Left forelimb (tissue), 1 donor: ENCODE data around the gene XXYLT1.
"Not testable (repeated sequence)": the region's sequence is repeated elsewhere in the genome, so short reads cannot be mapped to it uniquely, and the experiment has no call there.

ENCODE experiments used
- DNase-seq: peaks from one replicate; pipeline ENCODE4 v3.0.0-alpha.2; 2018; ENCODE audit warnings: low spot score

The XXYLT1 gene

GRCh38 chr3:195042743-195043606, 228.0 kb downstream of the XXYLT1 start:
- peak; percentile 34 for DNase-seq

DNA sequence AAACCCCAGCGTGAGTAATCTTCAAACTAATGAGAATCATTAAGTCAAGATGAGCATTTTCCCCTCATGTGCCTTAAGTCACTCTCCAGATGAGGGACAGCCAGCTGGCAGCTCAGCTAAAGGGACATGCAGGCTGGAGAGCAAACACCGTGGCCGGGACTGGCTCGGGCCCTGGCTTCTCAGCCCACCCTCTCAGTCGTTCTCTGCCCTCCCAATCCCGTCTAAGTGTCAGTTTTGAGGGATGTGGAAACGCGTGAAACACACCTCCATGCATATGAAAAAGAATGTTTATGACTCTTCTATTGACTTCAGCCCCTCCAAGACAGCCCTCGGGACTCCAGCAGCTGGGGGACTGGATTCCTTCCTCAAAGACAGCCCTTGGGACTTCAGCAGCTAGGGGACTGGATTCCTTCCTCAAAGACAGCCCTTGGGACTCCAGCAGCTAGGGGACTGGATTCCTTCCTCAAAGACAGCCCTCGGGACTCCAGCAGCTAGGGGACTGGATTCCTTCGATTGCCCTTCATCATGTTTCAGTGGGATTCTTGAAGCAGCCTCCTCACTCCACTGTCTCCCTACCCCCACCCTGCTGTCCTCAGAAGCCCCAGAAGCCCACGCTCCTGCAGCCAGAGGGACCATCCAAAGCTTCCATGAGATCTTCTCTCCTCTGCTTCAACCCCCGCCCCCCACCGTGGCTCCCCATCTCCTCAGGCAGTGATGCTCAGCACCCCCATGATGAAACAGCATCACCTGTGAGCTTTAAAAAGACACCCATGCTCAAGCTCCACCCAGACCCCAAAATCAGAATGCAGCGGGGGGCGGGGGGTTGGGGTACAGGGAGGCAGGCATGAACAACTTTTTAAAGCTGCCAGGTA, 228.9 kb downstream of the XXYLT1 start:
- peak; percentile 55 for DNase-seq

GRCh38 chr3:195040773-195041520, 230.0 kb downstream of the XXYLT1 start:
- DNase-seq = peak; percentile 48

DNA sequence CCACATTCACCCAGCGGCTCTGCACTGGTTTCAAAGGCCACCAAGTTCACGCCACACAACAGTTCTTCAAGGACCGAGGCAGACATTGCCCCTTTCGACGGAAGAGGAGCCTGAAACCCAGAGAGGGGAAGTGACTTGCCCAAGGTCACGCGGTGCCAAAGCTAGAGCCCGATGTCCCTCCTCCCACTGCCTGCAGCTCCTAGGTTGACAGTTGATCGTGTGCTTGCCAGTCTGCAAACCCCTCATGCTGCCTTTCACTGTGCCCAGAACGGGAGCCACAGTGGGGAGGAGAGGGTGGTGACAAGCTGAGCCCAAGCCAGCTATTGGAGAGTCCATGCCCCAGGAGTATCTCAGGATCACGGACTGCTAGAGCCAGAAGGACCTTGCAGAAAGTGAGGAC, 230.9 kb downstream of the XXYLT1 start:
- peak; percentile 57 for DNase-seq

- peak; percentile 23 for DNase-seq
These were observed 231.6 kb downstream of the XXYLT1 start for GRCh38 chr3:195039180-195039843.

DNA sequence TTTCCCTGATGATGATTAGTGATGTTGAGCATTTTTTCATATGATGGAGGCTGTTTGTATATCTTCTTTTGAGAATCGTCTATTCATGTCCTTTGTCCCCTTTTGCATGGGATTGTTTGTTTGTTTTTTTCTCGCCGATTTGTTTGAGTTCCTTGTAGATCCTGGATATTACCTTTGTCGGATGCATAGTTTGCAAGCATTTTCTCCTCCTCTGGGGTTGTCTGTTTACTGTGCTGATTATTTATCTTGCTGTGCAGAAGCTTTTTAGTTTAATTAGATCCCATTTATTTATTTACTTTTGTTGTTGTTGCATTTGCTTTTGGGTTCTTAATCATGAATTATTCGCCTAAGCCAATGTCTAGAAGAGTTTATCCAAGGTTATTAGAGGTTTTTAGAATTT, 232.8 kb downstream of the XXYLT1 start:
- DNase-seq = no peak

DNA sequence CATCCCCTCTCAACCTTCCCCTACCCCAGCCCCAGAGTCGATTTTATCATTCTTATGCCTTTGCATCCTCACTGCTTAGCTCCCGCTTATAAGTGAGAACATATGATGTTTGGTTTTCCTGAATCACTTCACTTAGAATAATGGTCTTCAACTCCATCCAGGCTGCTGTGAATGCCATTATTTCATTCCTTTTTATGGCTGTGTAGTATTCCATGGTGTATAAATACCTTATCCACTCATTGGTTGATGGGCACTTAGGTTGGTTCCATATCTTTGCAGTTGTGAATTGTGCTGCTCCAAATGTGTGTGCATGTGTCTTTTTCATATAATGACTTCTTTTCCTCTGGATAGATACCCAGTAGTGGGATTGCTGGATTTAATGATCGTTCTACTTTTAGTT, 233.4 kb downstream of the XXYLT1 start:
- DNase-seq = not testable (repeated sequence)

DNA sequence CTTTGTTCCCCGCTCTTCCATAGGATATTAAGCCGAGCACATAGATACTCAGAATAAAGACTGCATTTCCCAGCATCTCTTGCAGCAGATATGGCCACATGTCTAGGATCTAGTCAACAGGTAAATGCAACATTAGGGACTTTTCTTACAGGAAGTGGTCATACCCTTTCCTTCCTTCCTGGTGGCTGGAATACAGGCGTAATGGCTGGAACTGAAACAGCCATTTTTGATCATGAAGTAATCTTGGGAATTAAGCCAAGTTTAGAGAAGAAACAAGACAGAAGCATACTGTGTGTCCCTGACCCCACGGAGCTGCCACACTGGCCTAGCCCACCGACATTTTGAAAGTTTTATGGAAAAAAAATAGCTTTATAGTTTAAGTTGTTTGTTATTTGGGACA, 234.0 kb downstream of the XXYLT1 start:
- no peak for DNase-seq

GRCh38 chr3:195036574-195036973, 234.4 kb downstream of the XXYLT1 start:
- peak; percentile 53 for DNase-seq

DNA sequence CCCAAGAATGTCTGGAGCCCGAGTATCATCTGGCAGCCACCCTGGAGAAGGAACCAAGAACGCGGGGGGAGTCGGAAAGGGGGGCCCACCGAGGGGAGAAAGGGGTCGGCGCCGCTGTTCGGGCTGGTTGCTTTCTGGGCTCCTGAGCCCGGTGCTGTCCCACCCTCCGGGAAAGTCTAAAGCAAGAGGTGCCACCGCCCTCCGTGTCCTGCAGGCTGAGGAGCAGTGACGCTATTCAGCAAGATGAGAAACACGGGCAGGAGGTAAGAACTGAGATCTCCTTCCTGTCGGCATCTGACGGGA, 234.8 kb downstream of the XXYLT1 start:
- no peak for DNase-seq

DNA sequence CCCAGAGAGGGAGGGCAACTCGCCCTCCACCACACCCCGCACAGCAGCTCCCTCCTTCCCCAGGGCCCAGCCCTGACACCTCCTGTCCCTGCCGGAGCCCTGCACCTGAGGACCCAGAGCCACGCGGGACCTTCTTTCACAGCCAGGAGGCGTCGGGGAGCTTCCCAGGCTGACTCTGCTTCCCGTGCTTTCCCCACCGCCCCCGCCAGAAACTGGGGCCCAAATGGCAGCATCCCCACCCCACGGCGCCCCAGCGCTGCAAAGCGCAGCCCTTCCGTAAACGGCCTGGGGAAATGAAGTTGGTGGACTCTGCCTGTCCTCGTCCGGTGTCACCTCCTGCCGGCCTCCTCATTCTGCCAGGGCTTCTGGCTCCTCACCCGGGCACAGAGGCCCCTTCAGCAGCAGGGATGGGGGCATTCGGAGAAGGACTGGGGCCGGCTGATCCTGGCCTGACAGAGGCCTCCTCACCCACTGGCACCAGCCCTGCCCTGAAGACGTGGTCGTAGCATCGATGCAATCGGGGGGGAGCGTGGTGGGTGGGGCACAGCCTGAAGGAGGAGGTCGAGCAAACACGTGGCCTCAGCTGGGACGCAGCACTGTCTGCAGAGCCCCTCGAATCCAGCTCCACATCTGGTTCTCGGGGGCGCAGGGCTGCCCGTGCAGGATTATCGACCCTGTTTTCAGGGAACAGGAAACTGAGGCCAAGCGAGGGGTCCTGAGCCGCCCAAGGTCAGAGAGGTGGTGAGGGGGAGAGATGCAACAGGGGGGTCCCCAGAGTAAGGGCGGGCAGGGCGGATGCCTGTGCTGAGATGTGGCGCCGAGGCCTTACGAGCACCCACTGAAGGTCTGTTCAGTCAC, 235.4 kb downstream of the XXYLT1 start:
- peak; percentile 49 for DNase-seq

GRCh38 chr3:195034541-195034940, 236.4 kb downstream of the XXYLT1 start:
- DNase-seq = no peak

DNA sequence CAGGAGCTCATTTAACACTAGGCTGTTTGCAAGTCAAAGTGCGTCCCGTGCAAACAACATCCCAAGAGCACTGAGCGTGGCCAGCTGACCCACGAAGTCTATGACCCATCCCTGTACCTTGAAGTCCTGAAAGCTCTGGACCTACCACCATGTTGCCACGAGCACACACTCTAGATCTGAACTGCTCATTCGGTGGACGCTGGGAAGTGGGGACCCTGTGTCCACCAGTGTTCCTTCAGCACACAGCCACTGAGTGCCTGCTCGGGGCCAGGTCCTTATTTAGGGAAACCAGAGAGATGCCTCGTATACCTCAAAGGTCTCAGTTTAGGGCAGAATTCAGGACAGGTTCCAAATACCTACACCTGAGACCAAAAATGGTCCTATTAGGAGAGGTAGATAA, 236.9 kb downstream of the XXYLT1 start:
- no peak for DNase-seq

DNA sequence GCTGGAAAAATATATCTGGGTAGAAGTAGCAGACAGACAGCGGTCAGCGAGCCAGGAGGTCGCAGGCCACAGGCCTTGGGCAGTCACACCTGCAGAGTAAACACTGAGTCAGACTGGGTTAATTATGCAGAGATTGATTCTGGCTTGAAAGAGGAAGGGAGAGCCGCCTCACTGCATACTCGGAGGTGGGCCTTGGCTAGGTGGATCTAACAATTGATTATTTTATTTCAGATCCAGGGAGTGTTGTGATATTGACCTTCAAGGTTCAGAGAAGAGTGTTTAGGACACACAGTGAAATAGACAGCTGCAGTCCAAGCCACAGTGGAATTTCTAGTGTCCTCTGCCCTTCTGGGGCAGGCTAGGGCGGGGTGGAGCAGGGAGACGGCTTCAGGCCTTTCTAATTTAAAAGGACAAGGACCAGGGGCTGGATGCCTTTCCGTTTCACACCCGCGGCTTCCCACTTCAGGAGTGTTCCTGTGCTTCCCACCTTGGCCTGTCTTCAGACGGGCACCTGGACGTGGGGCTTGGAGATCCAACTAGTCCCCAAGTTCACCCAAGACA, 237.3 kb downstream of the XXYLT1 start:
- DNase-seq = no peak

GRCh38 chr3:195032955-195033354, 238.0 kb downstream of the XXYLT1 start:
- DNase-seq = no peak

DNA sequence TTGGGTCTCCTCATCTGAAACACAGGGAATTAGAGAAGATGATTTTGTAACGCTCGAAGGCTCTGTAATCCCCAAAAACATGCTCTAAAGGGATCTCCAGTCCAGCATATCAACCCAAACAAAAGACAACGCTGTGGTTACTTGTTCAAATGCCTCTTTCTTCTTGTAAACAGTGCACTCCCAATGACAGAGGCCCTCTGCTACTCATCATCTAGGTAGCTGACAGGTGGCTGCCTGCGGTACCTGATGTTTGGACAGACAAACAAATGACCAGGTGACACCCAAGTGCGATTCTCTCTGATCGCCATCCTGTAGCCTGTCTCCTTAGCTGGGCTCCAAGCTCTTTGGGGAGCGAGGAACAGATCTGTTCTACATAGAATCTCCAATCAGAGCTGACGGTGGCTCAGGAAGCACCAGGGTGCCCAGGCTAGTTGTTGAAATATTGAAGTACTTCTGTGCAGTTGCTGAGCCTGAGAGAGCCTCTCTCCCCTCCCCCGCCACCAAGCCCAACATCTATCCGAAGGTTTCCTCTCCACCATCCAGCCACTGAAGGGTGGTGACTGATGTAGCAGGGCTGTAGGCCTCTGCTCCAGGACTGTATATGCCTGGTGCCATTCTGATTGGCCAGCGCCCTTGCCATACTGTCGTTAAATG, 238.7 kb downstream of the XXYLT1 start:
- no peak for DNase-seq

- no peak for DNase-seq
These were observed 239.4 kb downstream of the XXYLT1 start for GRCh38 chr3:195031574-195032003.

GRCh38 chr3:195030791-195031321, 240.1 kb downstream of the XXYLT1 start:
- no peak for DNase-seq

DNA sequence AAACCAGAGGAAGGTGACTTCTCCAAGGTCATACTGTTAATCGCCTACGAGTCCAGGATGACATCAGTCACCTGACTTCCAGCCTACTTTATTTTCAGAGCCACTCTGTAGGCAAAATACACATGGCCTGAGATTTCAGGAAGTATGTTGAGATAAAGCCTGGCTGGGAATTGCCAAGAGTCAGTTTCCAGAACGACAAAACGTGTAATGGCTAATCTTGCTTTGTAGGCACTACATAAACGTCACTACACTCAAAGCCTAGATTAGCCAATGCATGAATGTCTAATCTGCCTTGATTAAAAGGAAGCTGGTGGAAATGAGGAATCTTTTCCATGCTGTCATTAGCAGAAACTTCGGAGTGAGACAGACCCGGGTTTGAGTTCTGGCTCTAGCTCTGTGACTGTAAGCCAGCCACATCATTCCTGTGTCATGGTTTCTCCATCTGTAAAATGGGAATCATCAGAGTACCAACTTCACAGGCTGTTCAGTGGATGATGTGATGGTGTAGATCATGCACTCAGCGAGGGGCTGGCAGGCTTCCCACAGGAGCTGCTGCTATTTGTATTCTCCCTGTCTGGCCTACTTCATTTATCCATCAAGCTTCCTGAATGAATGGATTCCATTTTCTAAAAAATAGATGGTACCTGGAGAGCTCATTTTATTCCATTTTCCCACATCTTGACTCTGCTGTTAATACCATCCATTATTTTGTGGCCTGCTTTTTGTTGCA, 241.9 kb downstream of the XXYLT1 start:
- DNase-seq = no peak
